ENCODE data around the gene SESN1.

DNA sequence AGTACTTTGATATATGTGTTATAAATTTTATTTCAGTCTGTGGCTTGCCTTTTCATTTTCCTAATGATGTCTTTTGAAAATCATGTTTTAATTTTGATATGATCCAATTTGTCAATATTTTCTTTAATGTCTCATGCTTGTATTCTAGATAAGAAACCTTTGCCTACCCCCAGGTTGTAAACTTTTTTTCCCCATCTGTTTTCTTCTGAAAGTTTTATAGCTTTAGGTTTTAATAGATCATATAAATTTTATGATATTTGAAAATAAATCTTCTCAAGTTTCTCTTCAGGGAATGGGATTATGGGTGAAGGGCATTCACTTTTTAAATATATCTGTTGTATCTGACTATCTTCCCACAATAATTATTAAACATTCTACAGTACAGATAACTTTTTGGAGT, 66.7 kb downstream of the SESN1 start:
- TF ChIP-seq, protein P1, sequence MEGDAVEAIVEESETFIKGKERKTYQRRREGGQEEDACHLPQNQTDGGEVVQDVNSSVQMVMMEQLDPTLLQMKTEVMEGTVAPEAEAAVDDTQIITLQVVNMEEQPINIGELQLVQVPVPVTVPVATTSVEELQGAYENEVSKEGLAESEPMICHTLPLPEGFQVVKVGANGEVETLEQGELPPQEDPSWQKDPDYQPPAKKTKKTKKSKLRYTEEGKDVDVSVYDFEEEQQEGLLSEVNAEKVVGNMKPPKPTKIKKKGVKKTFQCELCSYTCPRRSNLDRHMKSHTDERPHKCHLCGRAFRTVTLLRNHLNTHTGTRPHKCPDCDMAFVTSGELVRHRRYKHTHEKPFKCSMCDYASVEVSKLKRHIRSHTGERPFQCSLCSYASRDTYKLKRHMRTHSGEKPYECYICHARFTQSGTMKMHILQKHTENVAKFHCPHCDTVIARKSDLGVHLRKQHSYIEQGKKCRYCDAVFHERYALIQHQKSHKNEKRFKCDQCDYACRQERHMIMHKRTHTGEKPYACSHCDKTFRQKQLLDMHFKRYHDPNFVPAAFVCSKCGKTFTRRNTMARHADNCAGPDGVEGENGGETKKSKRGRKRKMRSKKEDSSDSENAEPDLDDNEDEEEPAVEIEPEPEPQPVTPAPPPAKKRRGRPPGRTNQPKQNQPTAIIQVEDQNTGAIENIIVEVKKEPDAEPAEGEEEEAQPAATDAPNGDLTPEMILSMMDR (IDR thresholded peaks at IDR 0.05; ENCODE audit: insufficient read depth, low read length) = no peak
- TF ChIP-seq, protein P2, sequence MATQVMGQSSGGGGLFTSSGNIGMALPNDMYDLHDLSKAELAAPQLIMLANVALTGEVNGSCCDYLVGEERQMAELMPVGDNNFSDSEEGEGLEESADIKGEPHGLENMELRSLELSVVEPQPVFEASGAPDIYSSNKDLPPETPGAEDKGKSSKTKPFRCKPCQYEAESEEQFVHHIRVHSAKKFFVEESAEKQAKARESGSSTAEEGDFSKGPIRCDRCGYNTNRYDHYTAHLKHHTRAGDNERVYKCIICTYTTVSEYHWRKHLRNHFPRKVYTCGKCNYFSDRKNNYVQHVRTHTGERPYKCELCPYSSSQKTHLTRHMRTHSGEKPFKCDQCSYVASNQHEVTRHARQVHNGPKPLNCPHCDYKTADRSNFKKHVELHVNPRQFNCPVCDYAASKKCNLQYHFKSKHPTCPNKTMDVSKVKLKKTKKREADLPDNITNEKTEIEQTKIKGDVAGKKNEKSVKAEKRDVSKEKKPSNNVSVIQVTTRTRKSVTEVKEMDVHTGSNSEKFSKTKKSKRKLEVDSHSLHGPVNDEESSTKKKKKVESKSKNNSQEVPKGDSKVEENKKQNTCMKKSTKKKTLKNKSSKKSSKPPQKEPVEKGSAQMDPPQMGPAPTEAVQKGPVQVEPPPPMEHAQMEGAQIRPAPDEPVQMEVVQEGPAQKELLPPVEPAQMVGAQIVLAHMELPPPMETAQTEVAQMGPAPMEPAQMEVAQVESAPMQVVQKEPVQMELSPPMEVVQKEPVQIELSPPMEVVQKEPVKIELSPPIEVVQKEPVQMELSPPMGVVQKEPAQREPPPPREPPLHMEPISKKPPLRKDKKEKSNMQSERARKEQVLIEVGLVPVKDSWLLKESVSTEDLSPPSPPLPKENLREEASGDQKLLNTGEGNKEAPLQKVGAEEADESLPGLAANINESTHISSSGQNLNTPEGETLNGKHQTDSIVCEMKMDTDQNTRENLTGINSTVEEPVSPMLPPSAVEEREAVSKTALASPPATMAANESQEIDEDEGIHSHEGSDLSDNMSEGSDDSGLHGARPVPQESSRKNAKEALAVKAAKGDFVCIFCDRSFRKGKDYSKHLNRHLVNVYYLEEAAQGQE (IDR thresholded peaks at IDR 0.05; ENCODE audit: insufficient replicate concordance, low read depth) = no peak
- TF ChIP-seq SPI1 (IDR thresholded peaks at IDR 0.05; ENCODE audit: borderline replicate concordance, low read depth) (no peak), POLR2AphosphoS5 (IDR thresholded peaks at IDR 0.05; ENCODE audit: low read depth) (no peak), GABPA (IDR thresholded peaks at IDR 0.05; ENCODE audit: low read depth) (no peak)

Measured in HL-60 (cell line).